Endothelial cell (in vitro differentiated cells): Measurements from ENCODE around the gene NDEL1. TPM values are rescaled to one million over a fixed set of nuclear protein-coding genes. Genes with fewer than 3 reads are reported as not detected.

Experiments
- DNase-seq: peaks from one replicate; pipeline ENCODE4 v3.0.0; 2021; ENCODE audit warnings: low spot score
- H3K27ac Mint-ChIP-seq: one replicate; pipeline ENCODE4 v1.8.0; 2021; ENCODE audit warnings: mixed read lengths, inconsistent platforms; ENCODE audit not compliant: unreplicated experiment
- H3K27me3 Mint-ChIP-seq: one replicate; pipeline ENCODE4 v1.8.0; 2021; ENCODE audit warnings: mild to moderate bottlenecking, moderate library complexity, mixed read lengths, inconsistent platforms; ENCODE audit not compliant: unreplicated experiment
- H3K36me3 Mint-ChIP-seq: one replicate; pipeline ENCODE4 v1.8.0; 2021; ENCODE audit warnings: mild to moderate bottlenecking, low read depth, mixed read lengths, inconsistent platforms; ENCODE audit not compliant: unreplicated experiment
- H3K4me1 Mint-ChIP-seq: one replicate; pipeline ENCODE4 v1.8.0; 2021; ENCODE audit warnings: mild to moderate bottlenecking, mixed read lengths, inconsistent platforms; ENCODE audit not compliant: unreplicated experiment
- H3K4me3 Mint-ChIP-seq: one replicate; pipeline ENCODE4 v1.8.0; 2021; ENCODE audit warnings: mild to moderate bottlenecking, mixed read lengths, inconsistent platforms; ENCODE audit not compliant: unreplicated experiment
- H3K9me3 Mint-ChIP-seq: one replicate; pipeline ENCODE4 v1.8.0; 2021; ENCODE audit warnings: mixed read lengths, inconsistent platforms; ENCODE audit not compliant: unreplicated experiment
- CTCF ChIP-seq: fragments of 200-600 bp; sonication (generic); IDR thresholded peaks from one replicate; pipeline ENCODE4 v1.5.0; 2021; ENCODE audit warnings: antibody characterized with exemption; ENCODE audit not compliant: unreplicated experiment
- total RNA-seq: library from RNA; stranded (reverse); fragmentation: NEBNext Ultra II Directional; extraction: Animal tissue kit (Norgen Biotek cat#: 25700); gene quantifications from one replicate; pipeline ENCODE4 v1.2.1, GENCODE V29; 2021; ENCODE audit not compliant: unreplicated experiment

NDEL1 gene
- total RNA-seq, 1 donor from 2014 or later, result 82.4 TPM

- H3K4me3 Mint-ChIP-seq, result peak overlapping the region; percentile 5
- H3K27me3 Mint-ChIP-seq, result peaks cover 11% of the 10 kb centered on the region
- H3K4me1 Mint-ChIP-seq, result peaks cover 6% of the 10 kb centered on the region
- H3K27ac Mint-ChIP-seq, result peak overlapping the region; percentile 10
- no peak for DNase-seq
- H3K36me3 Mint-ChIP-seq, result peaks cover 71% of the 10 kb centered on the region
- TF ChIP-seq CTCF, result no peak
- no peaks in the 10 kb centered on the region for H3K9me3 Mint-ChIP-seq
Observed at GRCh38 chr17:8504460-8505207, 69.0 kb downstream of the NDEL1 start.

DNA sequence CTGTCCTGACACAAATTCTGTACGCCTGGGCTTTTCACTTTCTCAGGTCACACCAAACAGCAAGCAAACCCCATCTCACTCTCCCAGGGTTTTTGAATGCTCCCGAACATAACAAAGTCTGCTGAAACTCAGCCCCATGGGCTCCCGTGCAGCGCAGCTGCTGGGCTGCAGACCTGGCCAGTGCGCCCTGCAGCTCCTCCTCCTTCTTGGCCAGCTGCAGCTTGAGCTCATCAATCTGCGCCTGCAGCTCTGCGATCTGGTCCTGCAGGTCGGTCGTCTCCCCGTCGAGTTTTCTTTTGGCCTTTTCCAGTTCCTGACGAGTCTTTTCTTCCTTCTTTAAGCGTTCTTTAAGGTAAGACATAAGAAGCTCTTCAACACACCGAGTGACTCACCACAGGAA is 70.5 kb downstream of the NDEL1 start:
- H3K36me3 Mint-ChIP-seq, result peaks cover 59% of the 10 kb centered on the region
- no peak overlapping the region for H3K4me3 Mint-ChIP-seq
- DNase-seq, result no peak
- no peak for TF ChIP-seq CTCF
- peaks cover 6% of the 10 kb centered on the region for H3K4me1 Mint-ChIP-seq
- H3K27me3 Mint-ChIP-seq, result peaks cover 11% of the 10 kb centered on the region
- H3K27ac Mint-ChIP-seq, result peak overlapping the region; percentile 0
- H3K9me3 Mint-ChIP-seq, result no peaks in the 10 kb centered on the region

- Mint-ChIP-seq H3K9me3 (no peaks in the 10 kb centered on the region), H3K27ac (no peak overlapping the region), H3K4me1 (no peaks in the 10 kb centered on the region), H3K27me3 (peaks cover 7% of the 10 kb centered on the region), H3K36me3 (peaks cover 67% of the 10 kb centered on the region), H3K4me3 (peak overlapping the region; percentile 58)
- no peak for TF ChIP-seq CTCF
- DNase-seq, result no peak
Observed at GRCh38 chr17:8514801-8515200, 79.1 kb downstream of the NDEL1 start.

Other genes with a start within 250 kb of the NDEL1 start
- 9.7 TPM for gene BORCS6, start 245.7 kb upstream of the NDEL1 start, total RNA-seq
- gene AURKB, start 225.3 kb upstream of the NDEL1 start, total RNA-seq, result 21.4 TPM
- gene CTC1, start 187.8 kb upstream of the NDEL1 start, total RNA-seq, result 41.3 TPM
- gene PFAS, start 186.6 kb upstream of the NDEL1 start, total RNA-seq, result 67.0 TPM
- gene RANGRF, start 147.2 kb upstream of the NDEL1 start, total RNA-seq, result 22.0 TPM
- gene SLC25A35, start 140.5 kb upstream of the NDEL1 start, total RNA-seq, result 6.9 TPM
- 113 TPM for gene ARHGEF15, start 125.6 kb upstream of the NDEL1 start, total RNA-seq
- not detected for gene ODF4, start 96.0 kb upstream of the NDEL1 start, total RNA-seq
- gene RPL26, start 52.7 kb upstream of the NDEL1 start, total RNA-seq, result 1,901 TPM
- not detected for gene RNF222, start 38.1 kb upstream of the NDEL1 start, total RNA-seq
- 429 TPM for gene MYH10, start 194.8 kb downstream of the NDEL1 start, total RNA-seq